Effector CD8-positive, alpha-beta T cell (primary cell): ENCODE results near the gene RAB36.

Experiments used
- DNase-seq: peaks from one replicate; lab custom pipeline; 2025; lab: John Stamatoyannopoulos, UW

The RAB36 gene

GRCh38 chr22:23206915-23207314, 61.6 kb downstream of the RAB36 start:
- no peak for DNase-seq

GRCh38 chr22:23207729-23208393, 62.6 kb downstream of the RAB36 start:
- DNase-seq, result no peak

- no peak for DNase-seq
These were observed 65.3 kb downstream of the RAB36 start for GRCh38 chr22:23210428-23211170.

GRCh38 chr22:23211622-23212021, 66.3 kb downstream of the RAB36 start:
- DNase-seq, result no peak

- DNase-seq, result no peak
These were observed 67.1 kb downstream of the RAB36 start for GRCh38 chr22:23212061-23213021.

- DNase-seq, result no peak
These were observed 67.8 kb downstream of the RAB36 start for GRCh38 chr22:23213022-23213555.

- no peak for DNase-seq
These were observed 68.5 kb downstream of the RAB36 start for GRCh38 chr22:23213581-23214334.
